ENCODE results near the gene GPR84. TPM values are rescaled to one million over a fixed set of nuclear protein-coding genes. Genes with fewer than 3 reads are reported as not detected.

The GPR84 gene
- total and polyA plus RNA-seq, 9 of the 15 experiments (the other 6 are each of a cell fraction or from before 2014, with no cell fraction given), result 0.07 to 0.18 (median 0.11) TPM; not detected in 5

- TF ChIP-seq PREB (CRISPR knock-in tag; IDR thresholded peaks at IDR 0.05) (no peak), ZSCAN32 (CRISPR knock-in tag; IDR thresholded peaks at IDR 0.05) (no peak), NCOA6 (IDR thresholded peaks at IDR 0.05) (no peak), ZNF780A (CRISPR knock-in tag; IDR thresholded peaks at IDR 0.05) (no peak), ETV6 (IDR thresholded peaks at IDR 0.05; ENCODE audit: borderline replicate concordance in 1 of 2, low read depth in 2 of 2, low read length in 1 of 2) (no peak), ETV6 (CRISPR knock-in tag; IDR thresholded peaks at IDR 0.05; ENCODE audit: borderline replicate concordance) (0 out of 2 replicates have a peak, but pooled peaks have one; percentile 57), POLR3A (IDR thresholded peaks at IDR 0.05; ENCODE audit: borderline replicate concordance, extremely low read depth, insufficient read depth, insufficient read length) (no peak), DACH1 (IDR thresholded peaks at IDR 0.05; ENCODE audit: partially characterized antibody) (peak; percentile 33), BCOR (IDR thresholded peaks at IDR 0.05) (peak; percentile 54; the same call in 1 of the 2 replicates), IFI16 (CRISPR knock-in tag; IDR thresholded peaks at IDR 0.05) (no peak), TCFL5 (CRISPR knock-in tag; conservative IDR thresholded peaks at IDR 0.05) (no peak), GABPB1 (CRISPR knock-in tag; IDR thresholded peaks at IDR 0.05) (peak; percentile 52; the same call in 1 of the 2 replicates), MIER1 (IDR thresholded peaks at IDR 0.05; ENCODE audit: low read depth) (no peak), ADNP (tag; IDR thresholded peaks at IDR 0.05) (no peak), ILF3 (IDR thresholded peaks at IDR 0.05; ENCODE audit: borderline replicate concordance) (no peak), FOXK2 (conservative IDR thresholded peaks at IDR 0.05 in 1 of 2, IDR thresholded peaks at IDR 0.05 in 1 of 2; ENCODE audit: low read depth in 2 of 2) (no peak), E2F6 (IDR thresholded peaks at IDR 0.05; ENCODE audit: borderline replicate concordance in 1 of 2, extremely low read depth in 1 of 2, insufficient read depth in 1 of 2, insufficient read length in 1 of 2, low read depth in 1 of 2, low read length in 1 of 2, poor library complexity in 1 of 2, severe bottlenecking in 1 of 2) (peak; percentile 15 to 50), ETV1 (tag; conservative IDR thresholded peaks at IDR 0.05; ENCODE audit: low read depth) (no peak), CREM (IDR thresholded peaks at IDR 0.05; ENCODE audit: low read depth) (peak; percentile 71), ZNF140 (CRISPR knock-in tag; IDR thresholded peaks at IDR 0.05) (no peak), ZNF239 (CRISPR knock-in tag; IDR thresholded peaks at IDR 0.05) (no peak), CXXC5 (CRISPR knock-in tag; IDR thresholded peaks at IDR 0.05) (peak; percentile 20; the same call in 1 of the 2 replicates)
- TF ChIP-seq, protein P1, sequence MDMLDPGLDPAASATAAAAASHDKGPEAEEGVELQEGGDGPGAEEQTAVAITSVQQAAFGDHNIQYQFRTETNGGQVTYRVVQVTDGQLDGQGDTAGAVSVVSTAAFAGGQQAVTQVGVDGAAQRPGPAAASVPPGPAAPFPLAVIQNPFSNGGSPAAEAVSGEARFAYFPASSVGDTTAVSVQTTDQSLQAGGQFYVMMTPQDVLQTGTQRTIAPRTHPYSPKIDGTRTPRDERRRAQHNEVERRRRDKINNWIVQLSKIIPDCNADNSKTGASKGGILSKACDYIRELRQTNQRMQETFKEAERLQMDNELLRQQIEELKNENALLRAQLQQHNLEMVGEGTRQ (CRISPR knock-in tag; IDR thresholded peaks at IDR 0.05), result no peak
- TF ChIP-seq, protein P2, sequence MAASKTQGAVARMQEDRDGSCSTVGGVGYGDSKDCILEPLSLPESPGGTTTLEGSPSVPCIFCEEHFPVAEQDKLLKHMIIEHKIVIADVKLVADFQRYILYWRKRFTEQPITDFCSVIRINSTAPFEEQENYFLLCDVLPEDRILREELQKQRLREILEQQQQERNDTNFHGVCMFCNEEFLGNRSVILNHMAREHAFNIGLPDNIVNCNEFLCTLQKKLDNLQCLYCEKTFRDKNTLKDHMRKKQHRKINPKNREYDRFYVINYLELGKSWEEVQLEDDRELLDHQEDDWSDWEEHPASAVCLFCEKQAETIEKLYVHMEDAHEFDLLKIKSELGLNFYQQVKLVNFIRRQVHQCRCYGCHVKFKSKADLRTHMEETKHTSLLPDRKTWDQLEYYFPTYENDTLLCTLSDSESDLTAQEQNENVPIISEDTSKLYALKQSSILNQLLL (CRISPR knock-in tag; IDR thresholded peaks at IDR 0.05; ENCODE audit: borderline replicate concordance), result no peak
These were observed 15.3 kb upstream of the GPR84 start (continued) for GRCh38 chr12:54379398-54380201.

All from K562 (cell line).